ENCODE results near the gene RDM1. TPM values are rescaled to one million over a fixed set of nuclear protein-coding genes. Genes with fewer than 3 reads are reported as not detected.

The RDM1 gene
- total RNA-seq, 1 experiment from 2014 or later = 4.7 TPM

GRCh38 chr17:35914354-35914753 is 16.2 kb downstream of the RDM1 start (continued):
- no peak for TF ChIP-seq STAT6 (CRISPR knock-in tag; conservative IDR thresholded peaks at IDR 0.05; ENCODE audit: low read depth)

GRCh38 chr17:35913609-35914008 is 17.0 kb downstream of the RDM1 start:
- H3K27ac Mint-ChIP-seq = no peak overlapping the region
- H3K27me3 Mint-ChIP-seq (ENCODE audit: low read depth) = peaks cover 19% of the 10 kb centered on the region
- H3K9me3 Mint-ChIP-seq = peaks cover 79% of the 10 kb centered on the region
- POLR2A ChIA-PET = no interaction called here
- no peak overlapping the region for H3K4me3 Mint-ChIP-seq
- H3K4me1 Mint-ChIP-seq = no peaks in the 10 kb centered on the region
- CTCF ChIA-PET = interaction anchor here (1.4 kb wide), 1 partner anchor 56 kb away, joined by 4 read pairs; no protein-coding TSS in a partner anchor
- no peak for TF ChIP-seq TCF7 (CRISPR knock-in tag; IDR thresholded peaks at IDR 0.05; ENCODE audit: low read depth)
- no peak for TF ChIP-seq NR1H2 (CRISPR knock-in tag; IDR thresholded peaks at IDR 0.05)
- no peak for TF ChIP-seq FOXJ3 (CRISPR knock-in tag; IDR thresholded peaks at IDR 0.05; ENCODE audit: borderline replicate concordance)
- no peak for TF ChIP-seq ZNF416 (CRISPR knock-in tag; IDR thresholded peaks at IDR 0.05)
- TF ChIP-seq ZSCAN18 (CRISPR knock-in tag; IDR thresholded peaks at IDR 0.05) = no peak
- no peak for ATAC-seq
- DNase-seq (ENCODE audit: low spot score) = no peak
- H3K36me3 Mint-ChIP-seq = peaks cover 15% of the 10 kb centered on the region

GRCh38 chr17:35912942-35913341 is 17.6 kb downstream of the RDM1 start:
- ChIA-PET CTCF (no interaction called here), POLR2A (no interaction called here)
- no peaks in the 10 kb centered on the region for H3K4me1 Mint-ChIP-seq
- ATAC-seq (no peak), DNase-seq (ENCODE audit: low spot score) (no peak)
- H3K4me3 Mint-ChIP-seq = no peak overlapping the region
- TF ChIP-seq ZNF317 (CRISPR knock-in tag; IDR thresholded peaks at IDR 0.05; ENCODE audit: borderline replicate concordance, low read depth) (no peak), ELF4 (CRISPR knock-in tag; IDR thresholded peaks at IDR 0.05; ENCODE audit: low read depth) (no peak), PRDM15 (CRISPR knock-in tag; IDR thresholded peaks at IDR 0.05) (no peak), GABPB1 (CRISPR knock-in tag; IDR thresholded peaks at IDR 0.05) (no peak), NR2C2 (CRISPR knock-in tag; IDR thresholded peaks at IDR 0.05) (no peak), TEAD4 (CRISPR knock-in tag; IDR thresholded peaks at IDR 0.05) (no peak), ZNF532 (CRISPR knock-in tag; IDR thresholded peaks at IDR 0.05; ENCODE audit: borderline replicate concordance) (no peak), ZNF281 (CRISPR knock-in tag; IDR thresholded peaks at IDR 0.05) (no peak), AR (CRISPR knock-in tag; IDR thresholded peaks at IDR 0.05) (no peak), FOXJ3 (CRISPR knock-in tag; IDR thresholded peaks at IDR 0.05; ENCODE audit: borderline replicate concordance) (no peak)
- no peak overlapping the region for H3K27ac Mint-ChIP-seq
- H3K9me3 Mint-ChIP-seq = peaks cover 80% of the 10 kb centered on the region
- H3K36me3 Mint-ChIP-seq = peaks cover 15% of the 10 kb centered on the region
- peaks cover 23% of the 10 kb centered on the region for H3K27me3 Mint-ChIP-seq (ENCODE audit: low read depth)
